ENCODE results near the gene MRTFA.

- TF ChIP-seq FOXP4 (CRISPR knock-in tag; IDR thresholded peaks at IDR 0.05) (no peak), ZNF800 (CRISPR knock-in tag; IDR thresholded peaks at IDR 0.05) (no peak), ATF3 (CRISPR knock-in tag; IDR thresholded peaks at IDR 0.05) (no peak), ZNF841 (CRISPR knock-in tag; IDR thresholded peaks at IDR 0.05; ENCODE audit: borderline replicate concordance) (no peak), ZBTB33 (CRISPR knock-in tag; IDR thresholded peaks at IDR 0.05) (no peak), CBFB (CRISPR knock-in tag; IDR thresholded peaks at IDR 0.05) (no peak), ZZZ3 (CRISPR knock-in tag; IDR thresholded peaks at IDR 0.05; ENCODE audit: borderline replicate concordance) (no peak), NR2F2 (IDR thresholded peaks at IDR 0.05; ENCODE audit: borderline replicate concordance, low read depth) (no peak), GABPA (IDR thresholded peaks at IDR 0.05; ENCODE audit: low read depth, low read length) (no peak), GABPA (CRISPR knock-in tag; IDR thresholded peaks at IDR 0.05; ENCODE audit: low read depth) (no peak), CHD4 (IDR thresholded peaks at IDR 0.05; ENCODE audit: borderline replicate concordance, low read length) (no peak), CHD2 (IDR thresholded peaks at IDR 0.05; ENCODE audit: low read depth, low read length) (no peak), SP1 (IDR thresholded peaks at IDR 0.05) (no peak), SP1 (CRISPR knock-in tag; IDR thresholded peaks at IDR 0.05) (no peak), ZNF547 (CRISPR knock-in tag; IDR thresholded peaks at IDR 0.05) (no peak), CENPBD1 (CRISPR knock-in tag; IDR thresholded peaks at IDR 0.05; ENCODE audit: borderline replicate concordance, low read depth) (no peak)
Observed at GRCh38 chr22:40634119-40634903, 2.2 kb downstream of the MRTFA start.

All from HepG2 (cell line).